ENCODE measurements around the gene TOP2A.
A peak's percentile ranks its signal among the peaks of the same experiment; 100 is the strongest.

The TOP2A gene

DNA sequence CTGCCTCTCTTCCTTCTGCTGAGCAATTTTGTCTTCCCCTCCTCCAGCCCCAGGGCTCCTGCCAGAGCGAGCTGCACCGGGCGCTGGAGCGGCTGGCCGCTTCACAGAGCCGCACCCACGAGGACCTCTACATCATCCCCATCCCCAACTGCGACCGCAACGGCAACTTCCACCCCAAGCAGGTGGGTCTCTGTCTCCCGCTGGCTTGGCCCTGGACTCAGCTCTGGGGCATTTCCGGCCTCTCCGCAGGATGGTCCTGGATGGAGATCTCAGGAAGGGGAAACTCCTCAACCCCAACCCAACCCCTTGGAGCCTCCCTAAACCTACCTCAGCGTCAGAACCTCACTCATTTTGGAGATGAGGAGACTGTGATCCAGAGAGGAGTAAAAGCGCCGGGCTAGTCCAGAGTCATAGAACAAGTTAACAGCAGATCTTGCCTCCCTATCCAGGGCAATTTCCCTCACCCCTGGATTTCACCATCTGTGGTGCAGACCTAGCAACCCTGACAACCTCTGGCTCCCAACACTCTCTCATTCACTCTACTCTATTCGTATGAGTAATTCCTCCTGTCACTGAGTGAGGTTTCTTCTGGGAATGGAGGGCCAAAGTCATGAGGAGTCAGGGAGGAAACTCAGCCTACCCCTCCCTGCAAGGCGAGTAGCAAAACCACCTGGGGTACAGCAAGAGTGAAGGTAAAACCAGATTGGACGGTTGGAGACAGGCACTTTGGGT, 36.4 kb upstream of the TOP2A start:
- DNase-seq (ENCODE audit: low read depth in 2 of 2), result no peak

DNA sequence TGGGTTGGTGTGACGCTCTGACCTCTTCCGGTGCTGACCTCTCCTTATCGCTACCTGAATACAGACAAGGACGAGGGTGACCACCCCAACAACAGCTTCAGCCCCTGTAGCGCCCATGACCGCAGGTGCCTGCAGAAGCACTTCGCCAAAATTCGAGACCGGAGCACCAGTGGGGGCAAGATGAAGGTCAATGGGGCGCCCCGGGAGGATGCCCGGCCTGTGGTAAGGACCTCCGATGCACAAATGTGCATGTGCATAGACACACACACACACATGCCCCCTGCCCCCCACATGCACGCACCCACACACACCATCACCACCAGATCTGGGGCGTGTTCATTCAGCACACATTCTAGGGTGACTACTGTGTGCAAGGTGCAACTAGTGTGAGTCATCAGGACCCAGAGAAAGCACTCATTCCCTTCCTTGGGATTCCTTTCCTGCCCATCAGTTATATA, 35.3 kb upstream of the TOP2A start:
- DNase-seq (ENCODE audit: low read depth in 2 of 2), result no peak

DNA sequence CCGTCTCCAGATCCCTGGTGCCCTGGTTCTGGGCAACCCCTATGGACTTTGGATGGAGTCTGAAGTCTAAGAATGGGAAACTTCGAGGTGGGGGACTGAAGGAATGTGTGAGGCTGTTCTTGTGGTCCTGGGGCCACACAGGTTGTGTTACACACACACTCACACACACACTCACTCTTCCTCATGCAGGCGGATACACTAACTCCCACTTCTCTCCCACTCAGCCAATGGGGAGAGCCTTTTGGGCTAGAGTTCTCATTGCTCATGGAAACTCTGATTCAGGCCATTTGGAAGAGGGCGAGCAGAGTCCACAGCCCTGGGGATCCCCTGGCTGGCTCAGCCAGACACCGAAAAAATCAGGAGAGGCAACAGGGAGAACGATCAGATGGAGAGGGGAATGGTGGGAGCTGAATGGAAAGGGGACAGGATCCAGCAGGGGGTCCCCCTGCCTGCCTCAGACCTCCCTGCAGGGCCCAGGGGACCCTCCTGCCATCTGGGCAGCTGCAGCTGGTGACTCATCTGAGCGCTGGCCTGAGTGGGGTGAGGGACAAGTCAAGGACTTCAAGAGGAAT, 34.6 kb upstream of the TOP2A start:
- DNase-seq (ENCODE audit: low read depth in 2 of 2), result no peak

DNA sequence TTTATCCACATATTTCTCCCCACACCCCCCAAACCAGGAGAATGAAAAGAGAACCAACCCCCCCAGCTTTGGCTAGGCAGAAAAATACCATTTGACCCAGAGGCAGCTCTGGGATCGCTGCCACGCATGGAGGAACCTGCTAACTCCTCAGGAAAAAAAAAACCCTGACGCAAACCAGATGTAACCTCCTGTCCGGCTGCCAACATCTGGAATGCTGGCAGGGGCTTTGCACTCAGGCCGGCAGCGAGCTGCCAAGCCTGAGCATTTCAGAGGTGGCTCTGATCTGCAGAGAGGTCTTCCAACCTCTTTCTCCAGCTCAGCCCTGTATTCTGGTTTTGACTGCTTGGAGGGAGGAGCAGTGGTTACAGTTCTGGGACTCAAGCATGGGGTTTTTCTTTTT, 33.7 kb upstream of the TOP2A start:
- no peak for DNase-seq (ENCODE audit: low read depth in 2 of 2)

- DNase-seq (ENCODE audit: low read depth in 2 of 2), result peak; percentile 13 to 26
Measured at GRCh38 chr17:40450175-40450574, 32.5 kb upstream of the TOP2A start.

GRCh38 chr17:40448639-40449261, 31.1 kb upstream of the TOP2A start:
- no peak for DNase-seq (ENCODE audit: low read depth in 2 of 2)

DNA sequence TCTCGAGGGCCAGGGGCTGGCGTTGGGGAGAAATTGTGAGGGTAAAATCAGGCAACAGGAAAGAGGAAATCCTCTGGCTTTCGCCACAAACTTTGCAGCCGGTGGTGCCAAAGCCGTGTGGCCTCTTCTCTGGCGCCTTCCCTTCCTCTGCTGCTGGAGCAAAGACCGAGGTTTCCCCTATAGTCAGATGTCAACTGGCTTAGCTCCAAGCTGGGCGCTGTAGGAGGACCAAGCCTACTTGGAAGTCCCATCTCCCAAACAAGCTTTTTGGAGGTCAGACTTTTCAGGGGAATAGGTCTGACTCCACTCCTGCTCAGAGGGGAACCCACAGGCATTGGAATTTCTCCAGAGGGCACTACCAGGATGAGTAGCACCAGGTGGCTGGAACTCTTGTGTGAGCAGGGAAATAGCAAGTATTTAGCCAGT, 30.5 kb upstream of the TOP2A start:
- no peak for DNase-seq (ENCODE audit: low read depth in 2 of 2)

- no peak for DNase-seq (ENCODE audit: low read depth in 2 of 2)
Measured at GRCh38 chr17:40447806-40448205, 30.1 kb upstream of the TOP2A start.

- no peak for DNase-seq (ENCODE audit: low read depth in 2 of 2)
Measured at GRCh38 chr17:40447148-40447644, 29.5 kb upstream of the TOP2A start.

GRCh38 chr17:40445751-40446468, 28.2 kb upstream of the TOP2A start:
- no peak for DNase-seq (ENCODE audit: low read depth in 2 of 2)

DNA sequence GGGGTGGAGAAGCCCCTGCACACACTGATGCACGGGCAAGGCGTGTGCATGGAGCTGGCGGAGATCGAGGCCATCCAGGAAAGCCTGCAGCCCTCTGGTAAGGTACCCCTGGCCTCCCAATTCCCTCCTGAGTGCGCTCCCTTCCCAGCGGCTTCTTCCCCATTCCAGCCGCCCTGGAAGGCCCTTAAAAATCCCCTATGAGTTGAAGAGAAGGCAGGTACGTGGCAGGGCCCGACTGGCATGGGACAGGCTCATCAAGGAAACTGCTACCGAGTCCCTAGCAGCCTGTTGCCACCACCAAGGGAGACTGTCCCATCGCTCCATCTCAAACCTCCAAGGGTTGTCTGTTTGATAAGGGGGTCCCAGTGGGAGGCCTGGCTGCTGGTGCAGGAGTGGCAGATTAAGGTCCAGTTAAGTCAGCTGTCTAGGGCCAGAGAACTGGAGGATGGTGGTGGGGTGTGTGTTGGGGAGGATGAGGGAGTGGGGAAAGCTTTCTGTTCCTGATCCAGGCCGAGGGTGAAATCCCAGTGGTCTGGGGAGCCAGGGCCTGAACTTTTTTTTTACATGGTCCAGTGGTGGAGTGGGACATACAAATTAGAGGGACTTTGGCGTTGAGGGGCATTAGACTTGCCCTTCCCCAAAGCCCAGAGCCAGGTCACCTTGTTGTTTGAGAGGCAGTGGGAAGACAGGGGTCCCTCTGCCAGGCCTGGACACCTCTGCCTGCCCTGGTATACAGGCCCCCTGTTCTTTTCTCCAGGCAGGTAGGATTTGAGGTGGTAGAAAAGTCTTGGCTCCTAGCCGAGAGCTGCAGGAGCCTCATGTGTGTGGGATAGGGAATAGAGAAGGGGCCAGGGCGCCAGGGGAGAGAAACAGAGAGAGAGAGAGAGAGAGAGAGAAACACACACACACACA, 26.5 kb upstream of the TOP2A start:
- no peak for DNase-seq (ENCODE audit: low read depth in 2 of 2)

DNA sequence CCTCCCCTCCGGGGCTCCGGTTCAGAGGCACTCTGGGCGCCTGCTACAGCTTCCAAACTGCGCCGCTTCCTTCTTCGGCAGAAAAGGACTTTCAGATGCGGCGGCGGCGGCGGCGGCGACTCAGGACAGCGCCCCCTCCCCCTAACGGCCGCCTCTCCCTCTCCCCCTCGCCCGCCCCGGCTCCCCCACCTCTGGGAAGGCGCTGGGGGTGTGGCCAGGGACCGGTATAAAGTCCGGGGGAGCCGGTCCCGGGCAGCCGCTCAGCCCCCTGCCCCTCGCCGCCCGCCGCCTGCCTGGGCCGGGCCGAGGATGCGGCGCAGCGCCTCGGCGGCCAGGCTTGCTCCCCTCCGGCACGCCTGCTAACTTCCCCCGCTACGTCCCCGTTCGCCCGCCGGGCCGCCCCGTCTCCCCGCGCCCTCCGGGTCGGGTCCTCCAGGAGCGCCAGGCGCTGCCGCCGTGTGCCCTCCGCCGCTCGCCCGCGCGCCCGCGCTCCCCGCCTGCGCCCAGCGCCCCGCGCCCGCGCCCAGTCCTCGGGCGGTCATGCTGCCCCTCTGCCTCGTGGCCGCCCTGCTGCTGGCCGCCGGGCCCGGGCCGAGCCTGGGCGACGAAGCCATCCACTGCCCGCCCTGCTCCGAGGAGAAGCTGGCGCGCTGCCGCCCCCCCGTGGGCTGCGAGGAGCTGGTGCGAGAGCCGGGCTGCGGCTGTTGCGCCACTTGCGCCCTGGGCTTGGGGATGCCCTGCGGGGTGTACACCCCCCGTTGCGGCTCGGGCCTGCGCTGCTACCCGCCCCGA, 25.7 kb upstream of the TOP2A start, which contains the start of gene IGFBP4:
IGFBP4 (plus strand) TSS at position 255 of the 792 bp plus-strand sequence; CDS start at position 541, 286 bp downstream.
- peak; percentile 56 to 62 for DNase-seq (ENCODE audit: low read depth in 2 of 2)

DNA sequence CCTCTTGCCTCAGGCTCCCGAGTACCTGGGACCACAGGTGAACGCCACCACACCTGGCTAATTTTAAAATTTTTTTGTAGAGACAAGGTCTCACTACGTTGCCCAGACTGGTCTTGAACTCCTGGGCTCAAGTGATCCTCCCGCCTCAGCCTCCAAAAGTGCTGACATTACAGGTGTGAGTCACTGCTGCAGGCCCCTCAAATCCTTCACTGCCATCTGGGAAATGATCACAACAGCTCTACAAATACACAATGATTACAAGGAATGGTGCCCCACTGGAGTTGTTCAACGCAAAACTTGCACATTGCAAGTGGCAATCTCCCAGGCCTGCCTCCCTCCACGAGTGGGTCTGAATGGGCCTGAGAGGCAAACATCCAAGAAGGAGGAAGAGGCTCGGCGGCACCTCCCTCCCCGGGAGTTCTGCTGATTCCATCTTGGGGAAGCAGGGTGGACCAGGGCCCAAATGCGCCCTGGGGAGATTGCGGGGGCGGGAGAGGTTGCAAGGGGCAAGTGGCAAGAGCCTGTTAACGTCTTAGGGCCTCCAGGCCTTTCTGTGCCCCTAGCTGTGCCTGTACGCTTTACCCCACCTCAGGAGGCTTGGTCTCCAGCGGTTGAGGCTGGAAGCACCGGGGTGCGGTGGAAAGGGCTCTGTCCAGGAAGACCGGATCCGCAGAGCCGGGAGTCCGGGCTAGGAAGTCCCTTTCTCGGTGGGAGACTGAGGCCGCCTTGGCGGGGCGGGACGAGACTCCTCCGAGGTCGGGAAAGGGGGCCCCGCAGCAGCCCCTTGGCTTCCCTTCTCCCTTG, 24.9 kb upstream of the TOP2A start:
- no peak for DNase-seq (ENCODE audit: low read depth in 2 of 2)

DNA sequence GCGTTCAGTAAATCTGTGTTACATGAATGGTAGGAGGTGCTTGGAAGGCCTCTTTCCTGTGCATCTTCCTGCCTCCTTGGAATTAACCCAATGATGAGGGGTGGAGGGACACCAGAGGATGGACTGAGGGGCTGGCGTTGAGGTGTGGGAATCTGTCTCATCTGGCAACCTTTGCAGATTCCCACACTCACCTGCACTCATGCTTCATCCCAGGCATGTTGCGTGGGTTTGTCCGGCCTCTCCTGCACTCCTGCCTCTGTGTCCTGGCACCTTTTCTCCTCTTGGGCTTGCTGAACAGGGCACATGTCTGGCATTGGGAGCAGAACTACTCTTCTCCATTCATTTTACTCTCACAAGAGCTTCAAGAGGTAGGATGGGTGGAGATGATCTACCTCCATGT, 22.5 kb upstream of the TOP2A start:
- DNase-seq (ENCODE audit: low read depth in 2 of 2), result no peak

GRCh38 chr17:40437095-40437732, 19.5 kb upstream of the TOP2A start:
- no peak for DNase-seq (ENCODE audit: low read depth in 2 of 2)

GRCh38 chr17:40436636-40437035, 18.9 kb upstream of the TOP2A start:
- no peak for DNase-seq (ENCODE audit: low read depth in 2 of 2)

- no peak for DNase-seq (ENCODE audit: low read depth in 2 of 2)
Measured at GRCh38 chr17:40433551-40434415, 16.1 kb upstream of the TOP2A start.

Data from stimulated activated CD8-positive, alpha-beta memory T cell treated with anti-CD3 and anti-CD28 coated beads, Interleukin-2, amount 100 ng/mL, for 48 hours (primary cell).